Vagina (tissue), 2 donors: ENCODE measurements around the gene ATG2A. TPM values are rescaled to one million over a fixed set of nuclear protein-coding genes. Genes with fewer than 3 reads are reported as not detected.

ENCODE experiments used
- DNase-seq, 2 donors: peaks; one replicate each; pipeline ENCODE4 v3.0.0-alpha.2; 2017; ENCODE audit errors: extremely low spot score in 2 of 2
- H3K27ac ChIP-seq: fragments of 200-600 bp; sonication (generic); one replicate; pipeline ENCODE4 v1.5.1; 2019
- H3K27me3 ChIP-seq: fragments of 200-600 bp; sonication (generic); one replicate; pipeline ENCODE4 v1.5.1; 2019
- H3K36me3 ChIP-seq, 2 donors: fragments of 200-600 bp; sonication (generic); one replicate each; pipeline ENCODE4 v1.5.1; 2017 to 2019
- H3K4me1 ChIP-seq: fragments of 200-600 bp; sonication (generic); one replicate; pipeline ENCODE4 v1.5.1; 2019
- H3K4me3 ChIP-seq, 2 donors: fragments of 200-600 bp; sonication (generic); 1 replicate in 1 of 2; 2 replicates in 1 of 2; pipeline ENCODE4 v1.5.1; 2016 to 2019
- H3K9me3 ChIP-seq: fragments of 200-600 bp; sonication (generic); one replicate; pipeline ENCODE4 v1.5.1; 2019
- CTCF ChIP-seq, 3 experiments: fragments of 450-650 bp in 2 of 3; fragments of 200-600 bp in 1 of 3; sonication (generic) in 1 of 3; IDR thresholded peaks; one replicate each; pipeline ENCODE4 v1.5.1; 2017 to 2019; ENCODE audit warnings: antibody characterized with exemption in 3 of 3, mild to moderate bottlenecking in 2 of 3, moderate library complexity in 2 of 3
- POLR2A ChIP-seq, 2 donors: fragments of 450-650 bp; IDR thresholded peaks; one replicate each; pipeline ENCODE4 v1.6.1; 2017; ENCODE audit warnings: antibody characterized with exemption in 2 of 2, mild to moderate bottlenecking in 2 of 2, moderate library complexity in 2 of 2
- POLR2AphosphoS5 ChIP-seq, 2 donors: sonication (generic); formaldehyde crosslinking; IDR thresholded peaks; one replicate each; pipeline ENCODE4 v1.9.0; 2017; ENCODE audit warnings: antibody characterized with exemption in 2 of 2, mild to moderate bottlenecking in 2 of 2, low read depth in 1 of 2; ENCODE audit not compliant: insufficient read depth in 1 of 2
- intact Hi-C: fragments of 100-400 bp; cut with DNase I; formaldehyde crosslinking; loops from one replicate; pipeline ENCODE4 v1.15.1; 2023
- total RNA-seq: library from RNA; depleted of rRNA; stranded (reverse); fragments of >200 nt; gene quantifications from one replicate; pipeline ENCODE4 v1.2.3, GENCODE V29; 2016

Gene ATG2A
- total RNA-seq, 1 donor from 2014 or later: 27.0 TPM

DNA sequence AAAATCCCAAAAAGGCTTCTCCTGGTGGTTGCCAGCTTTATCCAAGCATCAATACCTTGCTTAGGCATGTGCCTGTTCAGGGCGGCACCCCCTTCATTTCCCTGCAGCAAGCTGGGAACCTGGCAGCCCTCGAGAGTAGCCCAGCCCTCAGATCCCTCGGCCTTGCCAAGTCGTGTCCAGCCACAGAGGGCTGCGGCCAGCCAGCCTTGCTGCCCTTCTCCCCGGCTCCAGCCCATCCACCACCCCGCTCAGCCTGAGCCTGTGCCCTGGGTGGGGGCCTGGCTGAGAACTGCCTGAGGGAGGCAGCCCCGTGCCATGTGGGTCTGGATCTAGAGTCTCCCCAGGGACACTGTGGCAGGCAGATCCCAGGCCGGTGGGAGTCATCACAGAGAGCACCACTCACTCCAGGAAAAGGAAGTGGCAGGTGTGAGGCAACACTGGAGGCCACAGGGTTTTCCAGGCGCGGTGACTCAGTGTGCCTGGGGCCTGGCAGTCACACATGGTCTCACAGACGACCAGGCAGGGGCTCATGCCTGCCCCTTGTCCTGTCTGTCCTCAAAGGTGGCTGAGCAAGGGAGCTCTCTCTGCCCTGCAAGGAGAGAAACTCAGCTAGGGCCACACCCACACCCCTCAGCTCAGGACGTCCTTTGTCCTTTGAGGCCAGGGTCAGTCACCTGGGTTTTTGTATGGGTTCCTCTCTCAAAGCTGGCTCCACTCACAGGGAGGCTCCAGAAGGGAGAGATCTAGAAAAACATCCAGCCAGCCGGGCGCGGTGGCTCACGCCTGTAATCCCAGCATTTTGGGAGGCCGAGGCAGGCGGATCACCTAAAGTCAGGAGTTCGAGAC is 60.4 kb downstream of the ATG2A start:
- Histone ChIP-seq H3K4me1 (peaks cover 43% of the 10 kb centered on the region), H3K27ac (peak overlapping the region; percentile 79), H3K4me3 (no peak overlapping the region), H3K27me3 (no peaks in the 10 kb centered on the region), H3K36me3 (peaks cover 0 to 32% of the 10 kb centered on the region in 2 donors), H3K9me3 (no peaks in the 10 kb centered on the region)
- no peak for TF ChIP-seq CTCF (IDR thresholded peaks at IDR 0.05)
- TF ChIP-seq POLR2AphosphoS5 (IDR thresholded peaks at IDR 0.05; ENCODE audit: insufficient read depth in 1 of 2, low read depth in 1 of 2): peak; percentile 53 to 82
- no peak for TF ChIP-seq POLR2A (IDR thresholded peaks at IDR 0.05)
- intact Hi-C loops: loop anchor here (2.0 kb wide), 1 partner anchor 22 kb away; the partner anchor contains the start of gene EHD1
- DNase-seq: no peak

GRCh38 chr11:64855596-64856304 is 61.3 kb downstream of the ATG2A start:
- peaks cover 0 to 32% of the 10 kb centered on the region in 2 donors for H3K36me3 ChIP-seq
- H3K4me1 ChIP-seq: peaks cover 51% of the 10 kb centered on the region
- intact Hi-C loops: loop anchor here (2.0 kb wide), 1 partner anchor 23 kb away; the partner anchor contains the start of gene EHD1
- H3K27ac ChIP-seq: peak overlapping the region; percentile 79
- H3K4me3 ChIP-seq: peak overlapping the region in 1 of 2 donors; percentile 0
- TF ChIP-seq CTCF (IDR thresholded peaks at IDR 0.05): no peak
- no peak for DNase-seq
- no peaks in the 10 kb centered on the region for H3K27me3 ChIP-seq
- H3K9me3 ChIP-seq: no peaks in the 10 kb centered on the region

GRCh38 chr11:64854534-64855502 is 62.2 kb downstream of the ATG2A start:
- Histone ChIP-seq H3K36me3 (peaks cover 0 to 30% of the 10 kb centered on the region in 2 donors), H3K4me3 (peak overlapping the region in 1 of 2 donors; percentile 0), H3K9me3 (no peaks in the 10 kb centered on the region), H3K4me1 (peaks cover 58% of the 10 kb centered on the region), H3K27ac (peak overlapping the region; percentile 79), H3K27me3 (no peaks in the 10 kb centered on the region)
- DNase-seq: no peak
- intact Hi-C loops: no loop called here
- TF ChIP-seq POLR2AphosphoS5 (IDR thresholded peaks at IDR 0.05; ENCODE audit: insufficient read depth in 1 of 2, low read depth in 1 of 2) (peak; percentile 92 to 93), CTCF (IDR thresholded peaks at IDR 0.05) (no peak), POLR2A (IDR thresholded peaks at IDR 0.05) (no peak)

- peak overlapping the region; percentile 79 for H3K27ac ChIP-seq
- intact Hi-C loops: no loop called here
- no peak for TF ChIP-seq CTCF (IDR thresholded peaks at IDR 0.05)
- no peak for TF ChIP-seq POLR2A (IDR thresholded peaks at IDR 0.05)
- TF ChIP-seq POLR2AphosphoS5 (IDR thresholded peaks at IDR 0.05; ENCODE audit: insufficient read depth in 1 of 2, low read depth in 1 of 2): no peak
- H3K4me3 ChIP-seq: no peak overlapping the region
- H3K9me3 ChIP-seq: no peaks in the 10 kb centered on the region
- H3K27me3 ChIP-seq: no peaks in the 10 kb centered on the region
- H3K4me1 ChIP-seq: peaks cover 65% of the 10 kb centered on the region
- DNase-seq: no peak
- H3K36me3 ChIP-seq: peaks cover 0 to 23% of the 10 kb centered on the region in 2 donors
Observed at GRCh38 chr11:64854157-64854533, 62.9 kb downstream of the ATG2A start.
